H1 (cell line): ENCODE data around the gene FNDC7. TPM values are rescaled to one million over a fixed set of nuclear protein-coding genes. Genes with fewer than 3 reads are reported as not detected.

Source experiments
- CTCF ChIA-PET: fragments of 300-600 bp; sonication (Branson Sonifier 250); formaldehyde crosslinking; loops from one replicate; lab custom pipeline; 2021; ENCODE audit not compliant: partially characterized antibody; lab: Charles Lee
- POLR2A ChIA-PET: fragments of 300-600 bp; sonication (Branson Sonifier 250); formaldehyde crosslinking; loops from one replicate; lab custom pipeline; 2021; ENCODE audit warnings: inconsistent platforms; ENCODE audit not compliant: partially characterized antibody; lab: Charles Lee
- DNase-seq, 2 experiments: peaks; one replicate each; pipeline versions ENCODE4 v3.0.0 to v3.0.0-alpha.2; 2010 to 2022; ENCODE audit warnings: low spot score in 2 of 2, low read depth in 1 of 2, mixed read lengths in 1 of 2
- FAIRE-seq: peaks from 2 replicates; lab custom pipeline; 2011; peaks lifted over from hg19 to GRCh38; lab: Jason Lieb, UNC
- H2AFZ ChIP-seq: 2 replicates; pipeline ENCODE4 v1.8.1; 2012; ENCODE audit warnings: low read length, inconsistent platforms
- H2AK5ac ChIP-seq: 2 replicates; pipeline ENCODE4 v1.6.1; 2013; ENCODE audit warnings: low read depth, low read length
- H2BK120ac ChIP-seq: replicated peaks from 2 replicates; pipeline ENCODE3; 2013; ENCODE audit warnings: low read depth, low read length, inconsistent platforms
- H2BK12ac ChIP-seq: 2 replicates; pipeline ENCODE4 v1.6.1; 2013; ENCODE audit warnings: low read depth, low read length
- H2BK15ac ChIP-seq: 2 replicates; pipeline ENCODE4 v1.6.1; 2013; ENCODE audit warnings: low read length
- H2BK20ac ChIP-seq: 2 replicates; pipeline ENCODE4 v1.6.1; 2013; ENCODE audit warnings: low read length
- H2BK5ac ChIP-seq: 2 replicates; pipeline ENCODE4 v1.6.1; 2013; ENCODE audit warnings: low read depth, low read length
- H3K14ac ChIP-seq: 2 replicates; pipeline ENCODE4 v1.6.1; 2013; ENCODE audit warnings: inconsistent platforms; ENCODE audit not compliant: insufficient read length
- H3K18ac ChIP-seq: 2 replicates; pipeline ENCODE4 v1.6.1; 2013; ENCODE audit warnings: low read length; ENCODE audit errors: extremely low read depth
- H3K23ac ChIP-seq: 2 replicates; pipeline ENCODE4 v1.6.1; 2013; ENCODE audit warnings: inconsistent platforms; ENCODE audit not compliant: insufficient read length
- H3K23me2 ChIP-seq: 2 replicates; pipeline ENCODE4 v1.6.1; 2013; ENCODE audit warnings: low read depth, low read length
- H3K27ac ChIP-seq: 2 replicates; pipeline ENCODE4 v1.6.1; 2011; ENCODE audit warnings: low read depth, low read length, inconsistent platforms
- H3K27me3 ChIP-seq, 4 experiments: replicated peaks in 1 of 4; 1 replicate in 1 of 4; 2 replicates in 3 of 4; pipeline versions ENCODE4 v1.6.1 to v1.8.1; 2011 to 2013; ENCODE audit warnings: low read length in 3 of 4, mild to moderate bottlenecking in 3 of 4, inconsistent platforms in 2 of 4, mixed read lengths in 2 of 4, moderate library complexity in 1 of 4; ENCODE audit not compliant: control insufficient read depth in 3 of 4, insufficient read depth in 3 of 4; ENCODE audit errors: extremely low read depth in 1 of 4
- H3K36me3 ChIP-seq, 4 experiments: 2 replicates each; pipeline versions ENCODE4 v1.6.1 to v1.8.1; 2011 to 2013; ENCODE audit warnings: mild to moderate bottlenecking in 4 of 4, low read length in 3 of 4, moderate library complexity in 2 of 4, control low read depth in 1 of 4, inconsistent platforms in 1 of 4; ENCODE audit not compliant: insufficient read depth in 4 of 4, control insufficient read depth in 2 of 4
- H3K4ac ChIP-seq: replicated peaks from 2 replicates; pipeline ENCODE3; 2013; ENCODE audit warnings: low read length, low read depth, mixed read lengths, inconsistent platforms; ENCODE audit not compliant: insufficient read length
- H3K4me1 ChIP-seq, 4 experiments: replicated peaks in 1 of 4; 1 replicate in 1 of 4; 2 replicates in 3 of 4; pipeline versions ENCODE4 v1.6.1 to v1.8.1; 2011 to 2013; ENCODE audit warnings: low read length in 3 of 4, inconsistent platforms in 2 of 4, mixed read lengths in 1 of 4; ENCODE audit not compliant: insufficient read depth in 4 of 4, control insufficient read depth in 3 of 4
- H3K4me2 ChIP-seq, 2 experiments: 2 replicates each; pipeline versions ENCODE4 v1.6.1 to v1.8.1; 2011 to 2013; ENCODE audit warnings: low read depth in 2 of 2, low read length in 2 of 2, control low read depth in 1 of 2, inconsistent platforms in 1 of 2, mild to moderate bottlenecking in 1 of 2; ENCODE audit not compliant: insufficient read depth in 1 of 2
- H3K4me3 ChIP-seq, 4 experiments: fragments of 200-600, 300-600 bp in 1 of 4; sonication (generic), shearing (Covaris generic), sonication (Bioruptor Twin) in 1 of 4; 2 replicates each; pipeline versions ENCODE4 v1.5.1 to v1.8.1; 2011 to 2016; ENCODE audit warnings: low read length in 4 of 4, low read depth in 3 of 4, control low read depth in 2 of 4, inconsistent platforms in 2 of 4, mild to moderate bottlenecking in 2 of 4, mixed read lengths in 1 of 4, moderate library complexity in 1 of 4; ENCODE audit not compliant: insufficient read depth in 2 of 4; ENCODE audit errors: extremely low read depth in 1 of 4
- H3K56ac ChIP-seq: replicated peaks from 2 replicates; pipeline ENCODE3; 2013; ENCODE audit warnings: low read depth, mild to moderate bottlenecking, mixed read lengths, low read length, inconsistent platforms; ENCODE audit not compliant: insufficient read length
- H3K79me1 ChIP-seq: 2 replicates; pipeline ENCODE4 v1.6.1; 2013; ENCODE audit warnings: low read depth, low read length, control low read depth
- H3K79me2 ChIP-seq, 2 experiments: 2 replicates each; pipeline versions ENCODE4 v1.6.1 to v1.8.1; 2012 to 2013; ENCODE audit warnings: low read length in 2 of 2, mild to moderate bottlenecking in 2 of 2, inconsistent platforms in 1 of 2; ENCODE audit not compliant: insufficient read depth in 2 of 2, control insufficient read depth in 1 of 2
- H3K9ac ChIP-seq, 4 experiments: replicated peaks in 1 of 4; 1 replicate in 1 of 4; 2 replicates in 3 of 4; pipeline versions ENCODE4 v1.6.1 to v1.8.1; 2011 to 2013; ENCODE audit warnings: low read depth in 3 of 4, low read length in 3 of 4, control low read depth in 2 of 4, mild to moderate bottlenecking in 2 of 4, moderate library complexity in 2 of 4, inconsistent platforms in 1 of 4; ENCODE audit errors: extremely low read depth in 1 of 4
- H3K9me3 ChIP-seq, 2 experiments: 2 replicates each; pipeline versions ENCODE4 v1.6.1 to v1.8.1; 2012 to 2013; ENCODE audit warnings: mild to moderate bottlenecking in 2 of 2, moderate library complexity in 2 of 2, control low read depth in 1 of 2, inconsistent platforms in 1 of 2, low read depth in 1 of 2, low read length in 1 of 2, mixed read lengths in 1 of 2; ENCODE audit not compliant: insufficient read depth in 2 of 2
- H4K20me1 ChIP-seq, 2 experiments: replicated peaks in 1 of 2; 2 replicates each; pipeline versions ENCODE3 to v1.8.1; 2011 to 2013; ENCODE audit warnings: inconsistent platforms in 2 of 2, low read length in 2 of 2, mild to moderate bottlenecking in 1 of 2; ENCODE audit not compliant: insufficient read depth in 2 of 2, control insufficient read depth in 1 of 2
- H4K5ac ChIP-seq: 2 replicates; pipeline ENCODE4 v1.6.1; 2013; ENCODE audit warnings: low read length, low read depth, mixed read lengths, inconsistent platforms; ENCODE audit not compliant: insufficient read length
- H4K8ac ChIP-seq: 2 replicates; pipeline ENCODE4 v1.8.0; 2013; ENCODE audit warnings: mild to moderate bottlenecking, moderate library complexity, low read length, inconsistent platforms; ENCODE audit not compliant: insufficient read depth; ENCODE audit errors: extremely low read depth
- H4K91ac ChIP-seq: replicated peaks from 2 replicates; pipeline ENCODE3; 2013; ENCODE audit warnings: low read length, mixed read lengths, inconsistent platforms; ENCODE audit not compliant: insufficient read length
- ASH2L ChIP-seq: fragments of 200-600, 300-600 bp; sonication (generic); IDR thresholded peaks from one replicate; pipeline ENCODE4 v1.7.1; 2017; ENCODE audit warnings: low read length
- CHD1 ChIP-seq: IDR thresholded peaks from 2 replicates; pipeline ENCODE4 v1.6.1; 2012; ENCODE audit warnings: low read depth, low read length, improper control_type of control experiment
- GTF2F1 ChIP-seq: IDR thresholded peaks from 2 replicates; pipeline ENCODE4 v1.6.1; 2012; ENCODE audit warnings: low read depth, low read length, improper control_type of control experiment, borderline replicate concordance
- KDM4A ChIP-seq: IDR thresholded peaks from one replicate; pipeline ENCODE4 v1.7.1; 2012; ENCODE audit warnings: low read depth, mild to moderate bottlenecking, moderate library complexity, low read length, inconsistent platforms; ENCODE audit not compliant: severe bottlenecking
- RNF2 ChIP-seq: fragments of 200-900, 300-1000 bp; sonication (generic); IDR thresholded peaks from 2 replicates; pipeline ENCODE4 v1.7.1; 2016; ENCODE audit warnings: borderline replicate concordance, low read depth, mild to moderate bottlenecking, antibody characterized with exemption, low read length; ENCODE audit not compliant: poor library complexity, severe bottlenecking; ENCODE audit errors: missing control alignments
- SAP30 ChIP-seq: fragments of 300-600 bp; sonication (generic); IDR thresholded peaks from 2 replicates; pipeline ENCODE4 v1.7.1; 2012; ENCODE audit warnings: low read length, moderate library complexity, mild to moderate bottlenecking, inconsistent platforms; ENCODE audit not compliant: insufficient read depth, insufficient replicate concordance
- SIRT6 ChIP-seq: IDR thresholded peaks from one replicate; pipeline ENCODE4 v1.7.1; 2012; ENCODE audit warnings: low read length, inconsistent platforms
- SP2 ChIP-seq: IDR thresholded peaks from 2 replicates; pipeline ENCODE4 v1.6.1; 2012; ENCODE audit warnings: mild to moderate bottlenecking, low read length, inconsistent platforms
- TEAD4 ChIP-seq: IDR thresholded peaks from 2 replicates; pipeline ENCODE4 v1.6.1; 2012; ENCODE audit warnings: low read depth, low read length, inconsistent platforms, mixed read lengths
- whole genome bisulfite sequencing, 2 experiments: shearing (Covaris generic) in 1 of 2; methylation state at CpG; one replicate each; pipeline versions ENCODE4 v1.1.6 to v1.1.7; 2013 to 2015; ENCODE audit warnings: low lambda C conversion rate in 2 of 2, mixed read lengths in 2 of 2, inconsistent platforms in 1 of 2, low coverage in 1 of 2, missing lambda C conversion rate in 1 of 2; ENCODE audit not compliant: insufficient replicate concordance in 2 of 2, insufficient coverage in 1 of 2, insufficient read length in 1 of 2; ENCODE audit errors: extremely low coverage in 1 of 2, missing lambda C conversion rate in 1 of 2; 5-methylcytosine and 5-hydroxymethylcytosine counted together
- polyA plus RNA-seq, 7 experiments: library from polyadenylated mRNA; depleted of rRNA in 3 of 7; stranded (reverse) in 5 of 7; unstranded in 2 of 7; fragments of >200 nt in 5 of 7; fragments of 200-250 nt in 2 of 7; gene quantifications; 1 replicate in 5 of 7; 2 replicates in 1 of 7; 4 replicates in 1 of 7; pipeline versions ENCODE4 v1.2.1 to v1.2.3, GENCODE V29; 2011 to 2013; ENCODE audit warnings: missing spikeins in 2 of 7, mixed read lengths in 2 of 7
- total RNA-seq: library from RNA; stranded (reverse); fragmentation: NEBNext Ultra II Directional; extraction: Animal tissue kit (Norgen Biotek cat#: 25700); gene quantifications from 2 replicates; pipeline ENCODE4 v1.2.1, GENCODE V29; 2021
- TF ChIP-seq, protein P1 (sequence below): IDR thresholded peaks from 2 replicates; pipeline ENCODE4 v1.6.1; 2011; ENCODE audit warnings: low read length, improper control_type of control experiment

Gene FNDC7
- total and polyA plus RNA-seq, 2 of the 8 experiments (the other 6 are each of a cell fraction or from before 2014, with no cell fraction given), result 0.13 to 0.20 TPM

DNA sequence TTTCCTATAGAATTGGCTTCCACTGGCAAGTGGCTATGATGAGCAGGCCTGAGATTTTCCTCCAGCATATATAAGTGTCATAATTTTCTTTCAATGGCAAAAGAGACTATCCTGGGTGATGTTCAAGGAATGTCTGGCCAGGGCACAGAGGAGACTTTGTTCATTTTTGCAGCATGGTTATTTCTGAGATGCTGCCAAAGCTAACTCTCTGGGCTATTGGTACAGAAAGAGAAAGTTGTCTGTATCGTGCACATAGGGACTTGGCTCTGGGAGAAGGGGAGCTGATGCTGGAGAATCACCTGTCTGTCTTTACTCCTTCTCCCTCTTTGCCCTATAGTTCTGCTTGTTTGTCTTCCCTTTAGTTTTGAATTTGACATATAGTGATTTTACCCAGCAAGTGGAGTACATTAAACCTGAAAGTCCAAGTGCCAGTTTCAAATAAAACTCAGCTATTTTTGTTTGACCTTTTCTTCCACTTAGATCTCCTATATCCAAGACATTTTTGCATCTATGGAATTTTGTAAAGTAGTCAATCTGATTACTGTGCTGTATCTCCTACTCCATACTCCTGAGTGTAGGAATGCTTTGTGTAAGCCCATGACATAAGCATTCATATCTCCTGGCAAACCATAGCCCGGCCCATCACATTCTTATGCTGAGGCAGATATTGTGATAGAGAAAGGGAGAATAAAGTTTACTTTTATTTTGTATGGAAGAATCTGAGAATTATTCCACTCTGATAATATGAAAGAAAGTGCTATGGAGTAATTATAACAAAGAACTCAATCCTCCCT lies 3.9 kb downstream of the FNDC7 start:
- no peak overlapping the region for H3K23ac ChIP-seq
- no peaks in the 10 kb centered on the region for H3K9me3 ChIP-seq
- H4K8ac ChIP-seq, result no peak overlapping the region
- H3K56ac ChIP-seq, result no peak overlapping the region
- H3K18ac ChIP-seq, result no peak overlapping the region
- H3K4ac ChIP-seq, result no peak overlapping the region
- H3K27ac ChIP-seq, result no peak overlapping the region
- no peak overlapping the region for H3K14ac ChIP-seq
- H2BK120ac ChIP-seq, result no peak overlapping the region
- no peaks in the 10 kb centered on the region for H3K36me3 ChIP-seq
- H3K4me2 ChIP-seq, result no peak overlapping the region
- H3K9ac ChIP-seq, result no peak overlapping the region
- H3K79me2 ChIP-seq, result no peaks in the 10 kb centered on the region
- no peak overlapping the region for H2BK5ac ChIP-seq
- no peak overlapping the region for H4K91ac ChIP-seq
- H2BK12ac ChIP-seq, result no peak overlapping the region
- no peak overlapping the region for H4K5ac ChIP-seq
- H3K23me2 ChIP-seq, result no peaks in the 10 kb centered on the region
- H3K27me3 ChIP-seq, result no peaks in the 10 kb centered on the region
- H3K79me1 ChIP-seq, result no peaks in the 10 kb centered on the region; the same call in 1 of the 2 replicates
- H2BK15ac ChIP-seq, result no peak overlapping the region
- 89% methylated on average over 2 of the region's 2 CpGs; no CpG with 5 or more reads in 1 of the 2 experiments for WGBS, 2 experiments
- FAIRE-seq (no peak), DNase-seq (no peak)
- H2AK5ac ChIP-seq, result no peak overlapping the region
- no peaks in the 10 kb centered on the region for H4K20me1 ChIP-seq
- no peak overlapping the region for H3K4me3 ChIP-seq
- CTCF ChIA-PET, result interaction anchor here (0.6 to 1.8 kb wide), 2 partner anchors 9 to 373 kb away, joined by 4 to 7 read pairs; no protein-coding TSS in a partner anchor
- H2BK20ac ChIP-seq, result no peak overlapping the region
- POLR2A ChIA-PET, result interaction anchor here (0.7 to 2.1 kb wide), 5 partner anchors 12 to 30 kb away, joined by 3 to 6 read pairs (median 4); partner anchors contain the start of gene PRPF38B
- H2AFZ ChIP-seq, result no peak overlapping the region
- H3K4me1 ChIP-seq, result peaks cover 0 to 5% (median 0%) of the 10 kb centered on the region in 4 experiments; a peak in 1 of 7 replicates
- TF ChIP-seq SAP30, result no peak
- no peak for TF ChIP-seq RNF2
- TF ChIP-seq KDM4A, result no peak
- no peak for TF ChIP-seq CHD1
- no peak for TF ChIP-seq GTF2F1
- TF ChIP-seq SIRT6, result no peak
- no peak for TF ChIP-seq SP2
- no peak for TF ChIP-seq ASH2L
- TF ChIP-seq, protein P1, sequence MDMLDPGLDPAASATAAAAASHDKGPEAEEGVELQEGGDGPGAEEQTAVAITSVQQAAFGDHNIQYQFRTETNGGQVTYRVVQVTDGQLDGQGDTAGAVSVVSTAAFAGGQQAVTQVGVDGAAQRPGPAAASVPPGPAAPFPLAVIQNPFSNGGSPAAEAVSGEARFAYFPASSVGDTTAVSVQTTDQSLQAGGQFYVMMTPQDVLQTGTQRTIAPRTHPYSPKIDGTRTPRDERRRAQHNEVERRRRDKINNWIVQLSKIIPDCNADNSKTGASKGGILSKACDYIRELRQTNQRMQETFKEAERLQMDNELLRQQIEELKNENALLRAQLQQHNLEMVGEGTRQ, result no peak
- no peak for TF ChIP-seq TEAD4
